NK-92 treated with Interleukin-12 subunit alpha and Interleukin-12 subunit beta, amount 100 ng/mL, for 24 hours (cell line): Measurements from ENCODE around the gene SPTBN4.
"Not testable (repeated sequence)": the region's sequence is repeated elsewhere in the genome, so short reads cannot be mapped to it uniquely, and the experiment has no call there.

Source experiments
- DNase-seq: peaks from one replicate; lab custom pipeline; 2025; lab: John Stamatoyannopoulos, UW

SPTBN4 gene

GRCh38 chr19:40621283-40621682, 154.5 kb downstream of the SPTBN4 start:
- DNase-seq: no peak

GRCh38 chr19:40621966-40622772, 155.4 kb downstream of the SPTBN4 start:
- DNase-seq: no peak

DNA sequence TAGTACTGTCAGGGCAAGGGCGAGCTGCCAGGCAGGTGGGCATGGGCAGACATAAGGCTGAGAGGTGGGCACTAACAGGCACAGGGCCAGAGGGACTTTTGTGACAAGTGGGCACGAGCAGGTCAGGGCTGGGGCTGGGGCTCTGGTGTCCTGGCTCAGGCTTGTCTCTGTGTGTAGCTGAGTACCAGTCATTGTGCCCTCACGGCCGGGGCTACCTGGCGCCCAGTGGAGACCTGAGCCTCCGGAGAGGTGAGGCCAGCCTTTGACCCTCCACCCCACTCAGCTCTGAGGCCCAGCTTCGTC, 155.9 kb downstream of the SPTBN4 start:
- no peak for DNase-seq

GRCh38 chr19:40623403-40624251, 156.8 kb downstream of the SPTBN4 start:
- DNase-seq: no peak

DNA sequence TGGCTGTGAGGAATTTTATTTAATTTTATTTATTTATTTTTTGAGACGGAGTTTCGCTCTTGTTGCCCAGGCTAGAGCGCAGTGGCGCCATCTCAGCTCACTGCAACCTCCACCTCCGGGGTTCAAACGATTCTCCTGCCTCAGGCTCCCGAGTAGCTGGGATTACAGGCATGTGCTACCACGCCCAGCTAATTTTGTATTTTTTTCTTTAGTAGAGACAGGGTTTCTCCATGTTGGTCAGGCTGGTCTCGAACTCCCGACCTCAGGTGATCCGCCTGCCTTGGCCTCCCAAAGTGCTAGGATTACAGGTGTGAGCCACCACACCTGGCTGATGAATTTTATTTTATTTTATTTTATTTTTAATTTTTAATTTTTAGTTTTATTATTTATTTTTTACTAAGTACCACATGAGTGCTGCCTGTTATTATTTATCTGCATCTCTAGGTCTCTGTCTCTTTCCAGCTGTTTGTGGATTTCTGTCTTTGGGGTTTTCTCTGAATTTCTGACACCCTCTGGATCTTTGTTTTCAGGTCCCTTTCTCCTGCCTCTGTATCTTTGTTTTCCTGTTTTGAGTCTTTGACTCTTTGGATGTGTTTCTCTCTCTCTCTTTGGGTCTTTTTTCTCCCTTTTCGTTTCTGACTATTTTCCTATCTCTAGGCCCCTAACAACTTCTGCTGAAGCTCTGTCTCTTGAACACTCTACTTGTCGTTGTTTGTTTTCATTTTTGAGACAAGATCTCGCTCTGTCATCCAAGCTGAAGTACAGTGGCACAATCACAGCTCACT, 157.8 kb downstream of the SPTBN4 start:
- DNase-seq: not testable (repeated sequence)

GRCh38 chr19:40625406-40626120, 158.8 kb downstream of the SPTBN4 start:
- DNase-seq: no peak
